COLO829 (cell line): ENCODE measurements around the gene CATSPER3.
A peak's percentile ranks its signal among the peaks of the same experiment; 100 is the strongest.

Experiments
- DNase-seq: peaks from one replicate; pipeline ENCODE4 v3.0.0; 2012; ENCODE audit warnings: low spot score

Gene CATSPER3

DNA sequence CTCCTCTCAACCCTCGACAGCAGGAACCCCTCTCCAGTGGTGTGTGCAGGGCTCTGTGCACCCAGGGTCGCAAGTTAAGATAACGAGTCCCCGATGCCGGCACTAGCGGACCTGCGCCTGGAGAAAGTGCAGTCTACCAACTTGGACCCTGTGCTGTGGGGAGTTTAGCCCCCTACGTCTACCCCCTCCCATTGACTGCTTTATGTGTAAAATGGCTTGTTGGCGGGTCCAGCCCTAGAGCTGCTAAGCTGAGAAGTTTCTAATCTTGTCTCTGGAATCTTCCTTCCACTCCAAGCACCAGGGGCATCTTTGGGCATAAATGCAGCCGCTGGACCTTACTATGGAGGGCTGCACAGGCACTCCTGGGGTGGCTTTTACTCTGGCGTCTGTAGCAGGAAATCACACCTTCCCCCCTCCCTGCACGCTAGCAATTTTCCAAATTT, 73.5 kb downstream of the CATSPER3 start:
- no peak for DNase-seq

DNA sequence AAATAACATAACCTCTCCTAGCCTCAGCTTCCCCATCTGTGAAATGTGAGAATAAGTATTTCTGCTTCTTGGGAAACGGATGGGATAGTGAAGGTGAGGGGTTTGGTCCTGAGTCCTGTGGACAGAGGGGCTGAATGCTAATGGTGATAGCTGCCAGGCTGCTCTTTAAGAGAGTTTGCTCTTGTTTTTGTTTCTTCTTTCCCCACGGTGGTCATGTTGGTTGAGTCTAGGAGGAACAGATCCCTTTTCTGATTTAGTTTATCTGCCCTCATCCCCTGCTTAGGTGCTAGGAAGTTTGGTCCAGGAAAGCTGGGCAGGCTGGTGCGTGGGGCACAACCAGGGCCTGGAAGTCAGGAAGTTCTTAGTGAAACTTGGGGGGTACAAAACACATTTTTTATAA, 74.0 kb downstream of the CATSPER3 start:
- no peak for DNase-seq

DNA sequence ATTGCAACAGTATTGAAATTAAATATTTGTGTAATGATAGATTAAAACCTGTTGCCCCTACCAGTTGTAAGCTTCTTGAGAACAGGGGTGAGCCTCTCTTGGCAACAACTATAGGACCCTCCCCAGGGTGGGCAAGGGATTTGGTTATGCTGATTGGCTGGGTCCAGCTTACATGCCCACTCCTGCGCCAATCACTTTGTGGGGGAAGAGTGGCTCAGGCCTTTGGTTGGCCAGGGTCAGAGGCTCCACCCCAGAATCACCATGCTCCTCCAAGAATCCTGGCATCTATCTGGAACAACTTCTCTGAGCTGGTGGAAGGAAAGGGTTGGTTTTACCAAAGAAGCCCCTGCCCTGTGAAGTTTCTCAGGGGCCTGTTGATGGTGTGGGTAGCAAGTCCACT, 74.9 kb downstream of the CATSPER3 start:
- no peak for DNase-seq

DNA sequence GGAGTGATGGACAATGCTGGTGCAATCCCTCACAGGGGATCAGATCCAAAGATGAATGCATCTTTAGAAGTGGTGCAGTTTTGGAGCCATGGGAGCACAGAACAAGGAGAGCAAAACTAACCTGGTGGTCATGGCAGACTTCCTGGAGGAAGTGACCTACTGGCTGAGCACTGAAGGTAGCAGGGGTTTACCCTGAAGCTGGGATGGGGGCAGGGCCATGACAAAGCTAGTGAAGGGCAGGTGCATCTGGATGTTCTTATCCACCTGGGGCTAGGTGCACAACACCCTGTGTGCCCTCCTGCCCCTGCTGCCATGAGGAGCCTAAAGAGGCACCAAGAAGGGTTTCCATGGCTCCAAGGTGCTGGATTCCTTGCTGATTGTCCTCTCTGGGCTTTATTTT, 77.8 kb downstream of the CATSPER3 start:
- DNase-seq = no peak

DNA sequence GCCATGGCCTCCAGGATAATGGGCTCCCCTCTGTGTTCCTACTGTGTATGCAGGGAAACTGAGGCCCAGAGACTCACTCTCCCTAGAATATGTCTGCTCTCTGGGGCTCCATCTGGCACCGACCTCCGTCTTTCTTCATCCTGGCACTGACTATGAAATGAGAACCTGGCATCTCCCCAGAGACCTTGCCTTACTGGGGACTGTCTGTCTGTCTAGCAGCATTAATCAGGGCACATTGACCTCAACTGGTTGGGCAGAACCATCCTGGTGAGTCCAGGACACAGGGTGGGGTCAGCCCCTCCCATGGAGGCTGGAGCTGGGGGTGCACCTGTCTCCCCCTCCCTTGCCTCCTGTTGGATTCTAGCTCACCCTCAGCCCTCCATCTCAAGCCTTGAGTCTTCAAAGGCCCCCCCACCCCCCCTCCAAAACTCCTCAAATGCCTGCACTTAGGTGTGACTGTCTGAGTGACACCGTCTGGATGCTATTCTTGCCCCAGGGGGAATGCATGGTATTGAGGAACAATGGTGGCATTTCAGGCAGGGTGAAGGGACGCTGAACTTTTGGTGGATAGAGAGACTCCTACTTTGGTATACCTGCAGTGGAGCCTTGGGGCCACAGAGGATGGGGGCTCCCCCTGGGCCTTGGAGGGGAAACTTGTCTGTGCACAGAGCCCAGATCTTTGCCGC, 79.1 kb downstream of the CATSPER3 start:
- DNase-seq = no peak

DNA sequence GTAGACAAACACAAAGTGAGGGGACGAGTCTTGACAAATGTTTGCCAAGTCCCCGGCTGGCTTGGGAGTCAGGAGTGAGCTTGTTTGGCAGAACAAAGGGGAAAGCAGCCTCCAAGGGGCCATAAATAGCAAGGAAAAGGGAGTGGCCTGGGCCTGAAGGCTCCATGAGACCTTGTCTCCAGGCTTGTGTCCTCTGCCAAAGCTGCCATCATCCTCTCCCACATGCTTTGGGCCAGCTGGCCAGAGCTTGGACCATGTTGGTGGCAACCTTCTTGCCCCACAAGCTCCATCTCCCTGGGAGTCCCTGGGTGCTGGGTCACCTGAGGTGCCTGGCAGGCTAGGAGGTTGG, 79.6 kb downstream of the CATSPER3 start:
- no peak for DNase-seq

DNA sequence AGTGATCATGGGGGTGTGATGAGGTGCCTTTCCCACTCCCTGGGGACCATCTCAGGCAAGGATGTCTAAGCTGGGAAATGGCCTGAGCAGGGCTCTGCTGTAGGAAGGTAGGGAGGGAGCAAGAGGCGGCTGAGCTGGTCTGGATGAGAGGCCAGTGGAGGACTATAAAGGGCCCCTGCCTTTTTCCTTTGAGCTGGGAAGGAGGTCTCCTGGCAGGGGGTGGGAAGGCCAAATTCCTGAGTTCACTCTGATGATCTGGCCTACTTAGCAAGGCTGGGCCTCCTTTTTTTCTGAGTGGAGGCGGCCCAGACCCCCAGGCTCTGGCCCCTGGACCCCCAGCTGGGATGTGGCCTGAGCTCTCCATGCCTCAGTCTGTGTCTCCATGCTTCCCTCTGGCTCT, 80.6 kb downstream of the CATSPER3 start:
- no peak for DNase-seq

DNA sequence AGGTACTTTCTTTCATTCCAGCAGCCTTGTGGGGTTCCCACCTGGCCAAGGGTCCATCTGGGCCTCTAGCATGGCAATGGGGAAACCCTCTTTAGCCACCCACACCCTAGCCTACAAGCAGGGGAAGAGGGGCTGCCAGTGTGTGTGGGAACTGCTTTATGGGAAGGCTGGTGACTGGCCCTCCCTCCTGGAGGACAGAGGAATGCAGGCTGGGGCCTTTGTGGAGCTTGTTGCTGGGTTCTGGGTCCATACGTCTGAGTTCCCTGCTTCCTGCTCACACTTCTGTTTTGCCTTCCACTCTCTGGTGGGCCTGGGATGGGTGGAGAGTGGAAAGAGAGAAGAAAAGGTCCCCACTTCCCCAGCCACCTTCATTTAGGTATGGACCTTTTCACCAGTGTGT, 81.2 kb downstream of the CATSPER3 start:
- DNase-seq = no peak

DNA sequence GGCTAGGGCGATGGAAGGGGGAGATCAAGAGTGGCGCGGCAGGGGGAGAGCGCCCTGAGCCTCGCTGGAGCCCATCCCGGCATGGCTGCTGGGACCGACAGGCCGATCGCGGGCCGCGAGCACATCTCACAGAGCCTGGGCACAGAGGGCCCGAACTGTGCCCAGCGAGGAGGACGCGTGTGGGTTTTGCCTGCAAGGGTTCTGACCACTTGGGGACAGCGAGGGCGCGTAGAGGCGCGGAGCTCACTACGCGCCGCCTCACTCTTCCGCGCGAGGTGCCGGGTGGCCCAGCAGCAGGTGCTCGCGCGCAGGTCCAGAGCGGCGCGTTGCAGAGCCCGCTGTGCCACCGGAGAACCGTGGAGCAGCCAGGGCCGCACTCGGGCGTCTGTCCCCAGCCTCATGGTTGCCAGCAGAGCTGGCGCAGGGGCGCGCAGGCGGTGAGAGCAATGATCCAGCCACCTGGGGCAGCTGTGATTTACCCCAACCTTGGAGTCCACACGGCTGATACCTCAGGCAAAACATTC, 82.6 kb downstream of the CATSPER3 start:
- DNase-seq = no peak

DNA sequence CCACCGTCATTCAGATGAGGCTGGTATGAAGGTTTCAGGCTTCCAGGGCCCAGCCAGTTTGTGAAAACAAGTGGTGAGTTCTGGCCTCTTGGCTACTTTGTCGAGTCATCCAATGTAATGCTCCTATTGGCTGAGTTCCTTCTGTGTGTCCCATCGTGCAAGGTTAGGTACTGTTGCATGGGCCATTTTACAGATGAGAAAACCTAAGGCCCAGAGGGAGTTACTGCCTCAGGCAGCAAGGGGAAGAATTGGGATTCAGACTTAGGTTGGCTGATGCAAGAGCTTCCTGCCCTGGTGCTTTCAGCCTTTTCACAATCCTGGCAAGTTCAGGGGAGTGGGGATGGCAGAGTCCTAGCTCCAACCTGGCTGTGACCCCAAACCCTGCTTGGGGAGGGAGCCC, 83.7 kb downstream of the CATSPER3 start:
- DNase-seq = no peak

DNA sequence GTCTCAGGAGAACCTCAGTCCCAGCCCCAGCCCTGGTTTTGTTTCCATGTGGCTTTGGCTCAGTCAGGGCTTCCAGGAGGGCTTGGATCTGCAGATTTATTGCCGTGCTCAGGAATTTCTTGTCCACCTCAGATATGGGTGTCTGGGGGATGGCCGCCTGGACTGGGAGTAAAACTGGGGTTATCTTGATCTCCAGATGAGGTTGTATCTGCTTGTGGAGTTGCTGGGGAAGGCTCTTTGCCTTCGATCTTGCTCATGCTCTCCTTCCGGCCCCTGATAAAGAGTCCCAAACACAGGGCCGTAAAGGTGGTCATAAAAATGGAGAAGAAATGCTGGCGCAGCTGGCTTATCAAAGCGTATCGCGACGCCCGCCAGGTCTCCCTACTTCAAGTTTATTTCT, 84.2 kb downstream of the CATSPER3 start:
- no peak for DNase-seq

DNA sequence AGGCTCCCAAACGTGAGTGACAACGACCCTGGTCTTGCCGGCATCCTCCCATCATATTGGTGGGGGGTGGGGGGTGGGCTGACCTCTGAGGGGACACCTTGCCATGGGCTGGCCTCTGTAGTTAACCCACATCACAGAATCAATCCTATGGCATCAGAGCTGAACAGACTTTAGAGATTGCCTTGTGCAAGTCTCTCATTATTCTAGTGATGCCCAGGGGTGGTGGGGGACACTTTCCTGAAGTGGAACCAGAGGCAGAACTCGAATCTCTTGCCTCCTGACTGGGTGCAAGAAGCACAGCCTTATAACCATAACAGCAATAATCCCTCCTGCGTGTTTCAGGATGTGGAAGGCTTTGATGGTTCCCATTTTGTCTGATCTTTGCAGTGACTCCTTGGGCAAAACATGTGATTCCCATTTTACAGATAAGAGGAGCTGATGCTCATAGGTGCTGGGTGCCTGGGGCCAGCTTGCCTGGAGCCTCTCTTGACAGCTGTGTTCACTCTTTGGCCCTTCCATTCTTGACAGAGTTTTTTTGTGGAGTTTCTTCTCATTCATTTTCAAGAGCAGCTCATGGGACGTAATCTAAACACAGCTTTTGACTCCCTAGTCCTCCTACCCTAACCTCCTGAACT, 84.9 kb downstream of the CATSPER3 start:
- DNase-seq = no peak

DNA sequence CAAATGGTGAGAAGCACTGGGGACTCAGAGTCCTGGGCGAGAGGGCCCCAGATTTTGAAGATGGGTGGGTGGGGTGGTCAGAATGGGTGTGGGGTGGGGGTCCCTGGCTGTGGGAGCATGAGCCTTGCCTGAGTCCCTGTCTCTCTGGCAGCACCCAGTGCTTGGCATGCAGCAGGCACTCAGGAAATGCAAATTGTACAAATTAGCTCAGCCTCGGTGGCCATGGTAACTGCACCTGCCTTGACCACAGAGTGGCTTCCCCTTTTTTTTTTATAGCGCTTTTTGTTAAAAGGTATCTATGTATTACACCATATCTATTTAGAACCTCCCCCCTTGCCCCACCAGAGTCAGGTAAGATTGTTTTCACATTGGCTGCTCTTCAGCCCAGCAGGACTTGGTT, 85.6 kb downstream of the CATSPER3 start:
- no peak for DNase-seq

DNA sequence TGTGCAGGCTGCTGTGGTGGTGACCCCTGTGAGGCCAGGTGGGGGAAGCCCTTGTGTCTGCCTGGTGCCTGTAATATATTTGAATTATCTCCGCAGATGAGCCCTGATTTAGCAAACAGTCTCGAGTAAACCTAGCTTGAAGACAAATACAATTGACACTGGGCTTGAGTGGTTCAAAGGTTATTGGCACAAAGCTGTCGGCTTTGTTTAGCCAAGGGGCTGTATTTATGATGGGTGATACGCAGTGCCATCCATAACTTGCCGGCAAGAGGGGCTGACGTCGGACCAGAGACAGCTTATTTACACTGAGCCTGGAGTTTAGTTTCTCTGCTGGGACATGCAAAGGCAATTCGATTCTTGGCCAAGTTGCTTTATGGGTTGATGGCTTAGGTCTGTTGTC, 86.3 kb downstream of the CATSPER3 start:
- DNase-seq = no peak

DNA sequence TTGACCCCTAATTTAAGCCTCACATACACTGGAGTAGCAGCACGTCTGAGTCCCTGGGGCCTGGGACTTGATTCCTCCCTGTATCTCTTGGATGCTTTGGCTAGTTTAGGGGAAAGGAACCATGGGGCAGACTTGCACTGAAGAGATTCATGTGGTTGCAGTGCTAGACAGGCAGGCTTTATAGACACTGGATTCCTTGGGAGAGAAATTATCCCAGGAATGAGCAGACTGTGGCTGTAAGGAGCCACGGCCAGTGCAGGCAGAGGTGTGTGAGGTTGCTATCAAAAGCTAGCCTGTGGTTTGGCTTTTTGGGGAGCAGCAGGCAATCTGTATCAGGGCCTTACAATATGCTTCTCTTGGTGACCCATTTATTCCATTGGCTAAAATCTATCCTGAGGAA, 86.8 kb downstream of the CATSPER3 start:
- DNase-seq = no peak

DNA sequence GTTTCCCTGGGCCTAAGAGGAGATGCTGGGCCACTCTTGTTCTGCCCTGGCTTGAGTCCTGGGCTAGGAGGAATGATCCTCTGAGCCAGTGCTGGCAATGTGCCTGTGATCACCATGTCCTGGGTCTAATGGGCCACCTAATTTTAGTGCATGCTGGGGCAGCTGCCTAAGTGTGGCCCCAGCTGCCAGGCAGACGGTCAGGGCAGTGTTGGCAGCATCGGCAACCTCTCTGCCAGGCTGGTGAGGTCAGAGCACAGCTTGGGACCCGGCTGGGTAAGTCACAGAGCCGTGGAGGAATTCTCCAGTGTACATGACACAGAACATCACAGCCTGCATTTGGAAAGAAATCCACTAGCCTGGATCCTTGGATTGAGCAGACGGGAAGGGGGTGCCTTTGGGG, 87.7 kb downstream of the CATSPER3 start:
- no peak for DNase-seq

DNA sequence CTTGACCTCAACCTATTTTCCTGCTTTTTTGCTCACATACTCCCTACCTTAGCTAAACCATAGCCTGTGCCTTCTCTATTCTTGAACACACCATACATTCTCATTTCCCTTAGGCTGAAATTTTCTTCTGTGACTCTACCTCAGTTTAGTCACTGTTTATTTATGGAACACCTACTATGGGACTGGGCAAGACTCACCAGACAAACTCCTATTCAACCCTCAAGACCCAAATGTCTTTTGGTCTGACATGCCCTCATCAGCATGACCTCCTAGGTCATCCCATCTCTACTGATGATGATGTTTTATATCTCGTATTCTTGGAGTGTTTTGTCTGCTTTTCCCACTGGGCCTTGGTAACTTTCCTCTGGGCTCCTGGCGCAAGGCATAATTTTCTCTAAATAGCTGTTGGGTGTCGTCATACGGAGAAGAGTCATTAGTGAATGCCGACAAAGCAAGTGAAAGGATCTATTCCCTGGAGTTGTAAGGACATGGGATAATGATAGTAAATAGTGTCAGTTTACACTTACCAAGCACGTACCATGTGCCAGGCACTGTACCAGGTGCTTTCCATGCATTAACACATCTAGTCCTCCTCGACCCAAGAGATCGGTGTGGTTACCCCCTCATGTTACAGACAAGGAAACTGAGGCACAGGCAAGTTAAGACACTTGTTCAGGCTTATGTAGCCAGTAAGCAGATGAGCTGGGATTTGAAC, 88.8 kb downstream of the CATSPER3 start:
- DNase-seq = no peak

DNA sequence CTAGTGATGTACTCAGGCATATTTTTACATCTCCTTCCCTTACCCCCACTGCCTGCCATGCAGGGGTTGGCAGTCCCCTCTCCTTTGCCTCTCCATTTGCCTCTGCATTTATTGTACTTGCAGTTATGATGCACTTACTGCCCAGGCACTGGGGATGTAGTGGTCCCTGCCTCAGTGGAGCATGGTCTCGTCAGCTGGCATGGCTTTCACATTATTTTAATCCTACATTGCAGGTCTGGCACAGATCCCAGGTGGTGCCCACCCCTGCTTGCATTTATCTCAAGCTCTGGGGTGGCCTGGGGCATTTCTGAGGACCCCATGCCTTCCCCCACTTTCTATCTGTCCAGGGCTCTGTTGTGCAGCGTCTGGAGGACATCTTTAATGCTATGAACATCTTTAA, 89.5 kb downstream of the CATSPER3 start:
- DNase-seq = no peak

DNA sequence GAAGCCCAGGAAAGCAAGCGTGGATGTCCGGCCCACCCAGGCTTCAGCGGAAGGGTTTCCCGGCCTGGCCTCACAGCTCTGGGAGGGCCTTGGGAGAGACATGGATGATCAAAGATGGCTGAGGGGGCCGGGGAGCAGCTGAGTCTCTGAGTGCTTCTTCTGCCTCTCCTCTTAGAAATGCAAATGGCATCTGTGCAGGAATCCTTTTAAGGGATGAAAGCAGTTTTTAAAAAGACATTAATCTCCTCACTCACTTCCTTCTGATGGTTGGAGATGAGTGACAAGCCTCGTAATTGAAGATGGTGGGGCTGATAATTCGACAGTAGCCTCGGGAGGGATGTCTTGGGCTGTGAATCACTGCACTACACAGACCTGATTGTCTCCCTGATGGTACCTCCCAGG, 90.6 kb downstream of the CATSPER3 start:
- DNase-seq = peak; percentile 31

DNA sequence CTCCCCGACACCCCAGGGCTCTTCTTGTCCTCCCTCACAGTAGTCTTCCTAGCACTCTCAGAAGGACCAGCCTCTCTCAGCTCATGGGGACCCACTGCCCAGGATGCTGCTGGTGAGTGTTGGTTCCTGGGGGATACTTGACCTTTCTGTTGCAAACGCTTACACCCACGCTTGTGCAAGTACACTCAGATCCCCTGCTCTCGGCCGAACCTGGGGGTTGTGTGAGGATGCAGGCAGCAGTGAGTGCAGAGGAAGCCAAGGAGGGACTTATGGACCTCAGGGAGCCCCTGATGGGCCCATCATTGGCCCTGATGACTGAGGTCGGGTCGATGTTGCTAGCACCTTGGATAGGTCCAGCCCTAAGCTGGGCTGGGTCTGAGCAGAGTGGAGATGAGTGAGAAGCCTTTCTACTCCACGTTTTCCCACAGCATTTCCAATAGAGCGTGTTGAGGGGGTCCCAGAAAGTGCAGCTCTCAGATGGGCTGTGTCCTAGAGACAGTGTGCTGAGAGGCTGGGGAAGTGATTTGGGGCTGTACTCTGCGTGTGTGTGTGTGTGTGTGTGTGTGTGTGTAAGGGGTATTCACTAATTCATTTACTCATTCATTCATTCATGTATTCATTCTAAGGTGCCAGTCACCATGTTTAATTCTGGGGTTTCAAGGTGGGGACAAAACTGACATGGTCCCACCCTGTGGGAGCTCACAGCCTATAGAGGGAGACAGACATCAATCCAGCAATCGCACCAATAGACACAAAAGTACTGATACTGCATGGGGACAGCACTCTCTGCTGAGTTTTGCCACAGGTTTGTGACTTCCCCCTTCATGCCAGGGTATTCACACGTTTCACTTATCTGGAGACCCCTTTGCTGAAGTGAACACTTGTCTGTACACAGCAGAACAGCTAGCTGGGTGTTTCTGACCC, 91.6 kb downstream of the CATSPER3 start:
- DNase-seq = no peak

DNA sequence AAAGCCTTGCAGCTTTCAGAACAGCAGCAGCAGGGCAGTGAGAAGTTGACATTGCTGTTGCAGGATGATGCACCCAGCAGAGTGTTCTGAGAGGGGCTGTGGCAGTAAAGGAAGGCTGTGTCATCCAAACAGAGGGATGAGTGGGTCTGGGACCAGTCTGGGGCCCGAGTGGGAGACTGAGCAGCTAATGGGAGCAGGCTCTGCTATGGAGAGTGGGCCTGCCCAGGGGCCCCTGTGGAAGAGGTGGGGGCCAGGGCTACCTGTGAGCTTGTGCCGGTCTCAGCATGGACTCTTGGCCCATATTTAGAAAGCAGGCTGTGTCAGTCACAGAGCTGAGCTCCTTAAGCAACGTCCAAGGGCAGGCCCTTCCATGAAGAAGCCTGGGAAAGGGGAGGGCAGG, 92.3 kb downstream of the CATSPER3 start:
- no peak for DNase-seq

DNA sequence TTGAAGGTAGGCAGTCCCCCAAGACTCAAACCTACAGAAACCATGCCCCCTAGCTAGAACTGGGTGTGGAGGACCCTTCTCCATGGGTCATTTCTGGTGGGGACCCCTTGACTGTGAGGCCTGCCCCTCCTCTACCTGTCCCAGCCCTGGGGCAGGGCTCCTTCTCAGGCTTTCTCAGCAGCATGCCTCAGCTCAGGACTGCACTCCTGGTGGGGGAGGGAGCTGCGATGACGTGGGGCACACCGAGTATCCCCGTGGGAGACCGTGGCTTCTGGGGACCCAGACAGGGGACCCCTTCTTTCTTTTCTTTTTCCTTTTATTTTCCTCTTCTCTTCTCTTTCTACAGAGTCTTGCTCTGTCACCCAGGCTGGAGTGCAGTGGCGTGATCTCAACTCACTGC, 93.3 kb downstream of the CATSPER3 start:
- no peak for DNase-seq
